ENCODE measurements around the gene NKAP. TPM values are rescaled to one million over a fixed set of nuclear protein-coding genes. Genes with fewer than 3 reads are reported as not detected.

Gene NKAP
- total and polyA plus RNA-seq, 2 of the 13 experiments (the other 11 are each of a cell fraction or from before 2014, with no cell fraction given), result 3.6 to 6.1 TPM

DNA sequence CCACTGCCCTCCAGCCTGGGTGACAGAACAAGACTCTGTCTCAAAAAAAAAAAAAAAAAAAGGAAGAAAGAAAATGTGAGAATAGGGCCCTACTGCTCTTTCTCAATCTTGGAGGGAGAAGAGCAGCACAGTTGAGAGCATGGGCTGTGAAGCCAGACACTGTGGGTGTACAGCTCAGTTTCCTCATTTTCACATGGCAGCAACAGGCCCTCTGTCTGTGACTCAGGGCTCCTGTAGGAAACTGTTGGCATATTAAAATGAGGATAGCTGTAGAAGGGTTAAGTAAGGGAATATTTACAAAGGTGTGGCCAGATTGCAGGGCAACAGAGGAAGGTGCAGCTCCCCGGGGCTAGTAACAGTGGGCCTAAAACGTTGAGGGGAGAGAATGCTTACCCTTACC is 44.4 kb downstream of the NKAP start:
- ChIA-PET POLR2A (no interaction called here), CTCF (ENCODE audit: low intra/inter-chr PET ratio, low total read pairs) (no interaction called here)
- Histone ChIP-seq H3K4me1 (ENCODE audit: insufficient read depth, low read length) (no peaks in the 10 kb centered on the region), H3K36me3 (replicated peaks in 1 of 2; ENCODE audit: control insufficient read depth in 1 of 2, insufficient read depth in 2 of 2, low read length in 2 of 2) (no peaks in the 10 kb centered on the region), H3K4me3 (replicated peaks in 1 of 3; ENCODE audit: insufficient read depth in 1 of 3, low read depth in 2 of 3, low read length in 3 of 3) (no peak overlapping the region), H2AFZ (ENCODE audit: low read length) (no peak overlapping the region), H4K20me1 (ENCODE audit: insufficient read depth, low read length) (no peaks in the 10 kb centered on the region), H3K9me3 (ENCODE audit: low read length) (no peaks in the 10 kb centered on the region), H3K4me2 (ENCODE audit: low read depth, low read length) (peak overlapping the region; percentile 36; the same call in 1 of the 2 replicates), H3K27ac (ENCODE audit: extremely low read length, insufficient read depth, low read length) (no peak overlapping the region), H3K9ac (ENCODE audit: insufficient read depth, low read depth, low read length) (no peak overlapping the region), H3K79me2 (ENCODE audit: insufficient read depth, low read length) (no peaks in the 10 kb centered on the region), H3K27me3 (ENCODE audit: control insufficient read depth in 1 of 2, insufficient read depth in 2 of 2, low read length in 2 of 2) (no peaks in the 10 kb centered on the region)
- no peak for DNase-seq (ENCODE audit: low spot score)
- 0% methylated on average over 2 of the region's 2 CpGs for WGBS (ENCODE audit: low lambda C conversion rate)
- TF ChIP-seq ZNF251 (CRISPR knock-in tag; IDR thresholded peaks at IDR 0.05) (no peak), NFKBIZ (CRISPR knock-in tag; IDR thresholded peaks at IDR 0.05) (no peak), REL (CRISPR knock-in tag; conservative IDR thresholded peaks at IDR 0.05) (no peak), ZNF451 (CRISPR knock-in tag; IDR thresholded peaks at IDR 0.05) (no peak), HMGA1 (CRISPR knock-in tag; conservative IDR thresholded peaks at IDR 0.05) (no peak)
- TF ChIP-seq, protein P1, sequence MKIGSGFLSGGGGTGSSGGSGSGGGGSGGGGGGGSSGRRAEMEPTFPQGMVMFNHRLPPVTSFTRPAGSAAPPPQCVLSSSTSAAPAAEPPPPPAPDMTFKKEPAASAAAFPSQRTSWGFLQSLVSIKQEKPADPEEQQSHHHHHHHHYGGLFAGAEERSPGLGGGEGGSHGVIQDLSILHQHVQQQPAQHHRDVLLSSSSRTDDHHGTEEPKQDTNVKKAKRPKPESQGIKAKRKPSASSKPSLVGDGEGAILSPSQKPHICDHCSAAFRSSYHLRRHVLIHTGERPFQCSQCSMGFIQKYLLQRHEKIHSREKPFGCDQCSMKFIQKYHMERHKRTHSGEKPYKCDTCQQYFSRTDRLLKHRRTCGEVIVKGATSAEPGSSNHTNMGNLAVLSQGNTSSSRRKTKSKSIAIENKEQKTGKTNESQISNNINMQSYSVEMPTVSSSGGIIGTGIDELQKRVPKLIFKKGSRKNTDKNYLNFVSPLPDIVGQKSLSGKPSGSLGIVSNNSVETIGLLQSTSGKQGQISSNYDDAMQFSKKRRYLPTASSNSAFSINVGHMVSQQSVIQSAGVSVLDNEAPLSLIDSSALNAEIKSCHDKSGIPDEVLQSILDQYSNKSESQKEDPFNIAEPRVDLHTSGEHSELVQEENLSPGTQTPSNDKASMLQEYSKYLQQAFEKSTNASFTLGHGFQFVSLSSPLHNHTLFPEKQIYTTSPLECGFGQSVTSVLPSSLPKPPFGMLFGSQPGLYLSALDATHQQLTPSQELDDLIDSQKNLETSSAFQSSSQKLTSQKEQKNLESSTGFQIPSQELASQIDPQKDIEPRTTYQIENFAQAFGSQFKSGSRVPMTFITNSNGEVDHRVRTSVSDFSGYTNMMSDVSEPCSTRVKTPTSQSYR (CRISPR knock-in tag; IDR thresholded peaks at IDR 0.05; ENCODE audit: borderline replicate concordance), result no peak
- TF ChIP-seq, protein P2, sequence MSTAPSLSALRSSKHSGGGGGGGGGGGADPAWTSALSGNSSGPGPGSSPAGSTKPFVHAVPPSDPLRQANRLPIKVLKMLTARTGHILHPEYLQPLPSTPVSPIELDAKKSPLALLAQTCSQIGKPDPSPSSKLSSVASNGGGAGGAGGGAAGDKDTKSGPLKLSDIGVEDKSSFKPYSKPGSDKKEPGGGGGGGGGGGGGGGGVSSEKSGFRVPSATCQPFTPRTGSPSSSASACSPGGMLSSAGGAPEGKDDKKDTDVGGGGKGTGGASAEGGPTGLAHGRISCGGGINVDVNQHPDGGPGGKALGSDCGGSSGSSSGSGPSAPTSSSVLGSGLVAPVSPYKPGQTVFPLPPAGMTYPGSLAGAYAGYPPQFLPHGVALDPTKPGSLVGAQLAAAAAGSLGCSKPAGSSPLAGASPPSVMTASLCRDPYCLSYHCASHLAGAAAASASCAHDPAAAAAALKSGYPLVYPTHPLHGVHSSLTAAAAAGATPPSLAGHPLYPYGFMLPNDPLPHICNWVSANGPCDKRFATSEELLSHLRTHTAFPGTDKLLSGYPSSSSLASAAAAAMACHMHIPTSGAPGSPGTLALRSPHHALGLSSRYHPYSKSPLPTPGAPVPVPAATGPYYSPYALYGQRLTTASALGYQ (CRISPR knock-in tag; IDR thresholded peaks at IDR 0.05), result no peak
- TF ChIP-seq, protein P3, sequence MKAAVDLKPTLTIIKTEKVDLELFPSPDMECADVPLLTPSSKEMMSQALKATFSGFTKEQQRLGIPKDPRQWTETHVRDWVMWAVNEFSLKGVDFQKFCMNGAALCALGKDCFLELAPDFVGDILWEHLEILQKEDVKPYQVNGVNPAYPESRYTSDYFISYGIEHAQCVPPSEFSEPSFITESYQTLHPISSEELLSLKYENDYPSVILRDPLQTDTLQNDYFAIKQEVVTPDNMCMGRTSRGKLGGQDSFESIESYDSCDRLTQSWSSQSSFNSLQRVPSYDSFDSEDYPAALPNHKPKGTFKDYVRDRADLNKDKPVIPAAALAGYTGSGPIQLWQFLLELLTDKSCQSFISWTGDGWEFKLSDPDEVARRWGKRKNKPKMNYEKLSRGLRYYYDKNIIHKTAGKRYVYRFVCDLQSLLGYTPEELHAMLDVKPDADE (CRISPR knock-in tag; IDR thresholded peaks at IDR 0.05), result no peak
- TF ChIP-seq, protein P4, sequence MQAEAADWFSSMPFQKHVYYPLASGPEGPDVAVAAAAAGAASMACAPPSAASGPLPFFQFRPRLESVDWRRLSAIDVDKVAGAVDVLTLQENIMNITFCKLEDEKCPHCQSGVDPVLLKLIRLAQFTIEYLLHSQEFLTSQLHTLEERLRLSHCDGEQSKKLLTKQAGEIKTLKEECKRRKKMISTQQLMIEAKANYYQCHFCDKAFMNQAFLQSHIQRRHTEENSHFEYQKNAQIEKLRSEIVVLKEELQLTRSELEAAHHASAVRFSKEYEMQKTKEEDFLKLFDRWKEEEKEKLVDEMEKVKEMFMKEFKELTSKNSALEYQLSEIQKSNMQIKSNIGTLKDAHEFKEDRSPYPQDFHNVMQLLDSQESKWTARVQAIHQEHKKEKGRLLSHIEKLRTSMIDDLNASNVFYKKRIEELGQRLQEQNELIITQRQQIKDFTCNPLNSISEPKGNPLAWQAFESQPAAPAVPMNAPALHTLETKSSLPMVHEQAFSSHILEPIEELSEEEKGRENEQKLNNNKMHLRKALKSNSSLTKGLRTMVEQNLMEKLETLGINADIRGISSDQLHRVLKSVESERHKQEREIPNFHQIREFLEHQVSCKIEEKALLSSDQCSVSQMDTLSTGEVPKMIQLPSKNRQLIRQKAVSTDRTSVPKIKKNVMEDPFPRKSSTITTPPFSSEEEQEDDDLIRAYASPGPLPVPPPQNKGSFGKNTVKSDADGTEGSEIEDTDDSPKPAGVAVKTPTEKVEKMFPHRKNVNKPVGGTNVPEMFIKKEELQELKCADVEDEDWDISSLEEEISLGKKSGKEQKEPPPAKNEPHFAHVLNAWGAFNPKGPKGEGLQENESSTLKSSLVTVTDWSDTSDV (CRISPR knock-in tag; IDR thresholded peaks at IDR 0.05), result no peak
- ATAC-seq, result no peak
- BruUV-seq (replicated peaks), result no TSS peak
- intact Hi-C loops (cut with micrococcal nuclease; ENCODE audit: unreplicated experiment), result no loop called here
- in situ Hi-C loops (cut with HindIII; ENCODE audit: extremely low pct_ligation_motif_present, low pct_unique_long_range_greater_than_20kb), result no loop called here
- no peak for FAIRE-seq

Measured in HepG2 (cell line).